ENCODE measurements around the gene NEUROG1. TPM values are rescaled to one million over a fixed set of nuclear protein-coding genes. Genes with fewer than 3 reads are reported as not detected.

NEUROG1 gene
- total RNA-seq, 2 donors from 2014 or later: not detected

DNA sequence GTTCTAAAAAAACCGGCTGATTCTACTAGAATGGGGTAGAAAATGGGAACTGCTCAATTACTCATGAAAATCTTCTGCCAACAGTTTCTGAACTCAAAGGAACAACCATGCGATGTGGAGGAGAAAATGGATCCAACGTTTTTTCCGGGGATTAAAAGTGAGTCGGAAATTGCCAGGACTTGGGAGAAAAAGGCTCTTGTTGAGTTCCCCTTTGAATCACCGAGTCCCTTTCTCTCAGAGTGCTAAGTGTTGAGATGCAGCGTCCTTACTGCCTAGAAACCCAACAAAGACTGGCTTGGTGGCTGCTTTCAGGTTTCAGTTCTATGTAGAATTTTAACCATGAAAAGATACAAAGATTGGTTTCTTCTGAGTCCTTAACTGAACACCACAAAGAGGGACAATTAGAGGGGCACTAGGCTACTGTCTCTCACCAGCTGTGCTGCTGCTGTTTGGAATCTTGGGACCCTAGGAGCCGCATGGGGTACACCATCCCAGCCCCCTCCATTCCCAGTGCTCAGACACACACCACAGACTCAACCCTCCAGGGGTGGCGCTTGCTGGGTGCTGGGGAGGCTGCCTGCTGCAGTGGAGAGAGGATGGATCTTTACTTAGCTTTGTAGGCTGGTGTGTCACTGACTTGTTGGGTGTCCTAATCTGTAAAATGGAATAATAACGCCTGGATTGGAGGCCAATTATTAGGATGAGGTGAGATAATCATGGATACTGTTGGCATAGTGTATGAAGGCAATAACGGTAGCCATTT lies 21.5 kb upstream of the NEUROG1 start:
- Histone ChIP-seq H3K27me3 (replicated peaks; ENCODE audit: insufficient read depth) (peaks cover 5% of the 10 kb centered on the region), H3K36me3 (no peaks in the 10 kb centered on the region), H3K4me1 (replicated peaks) (no peaks in the 10 kb centered on the region), H3K9me3 (no peaks in the 10 kb centered on the region), H3K4me3 (no peak overlapping the region), H3K27ac (no peak overlapping the region)
- WGBS: 81% methylated on average over 11 of the region's 11 CpGs
- TF ChIP-seq POLR2AphosphoS5 (IDR thresholded peaks at IDR 0.05) (no peak), CTCF (IDR thresholded peaks at IDR 0.05) (no peak), POLR2A (IDR thresholded peaks at IDR 0.05) (no peak)
- no peak for DNase-seq (ENCODE audit: low spot score)
- intact Hi-C loops (cut with DNase I): no loop called here

DNA sequence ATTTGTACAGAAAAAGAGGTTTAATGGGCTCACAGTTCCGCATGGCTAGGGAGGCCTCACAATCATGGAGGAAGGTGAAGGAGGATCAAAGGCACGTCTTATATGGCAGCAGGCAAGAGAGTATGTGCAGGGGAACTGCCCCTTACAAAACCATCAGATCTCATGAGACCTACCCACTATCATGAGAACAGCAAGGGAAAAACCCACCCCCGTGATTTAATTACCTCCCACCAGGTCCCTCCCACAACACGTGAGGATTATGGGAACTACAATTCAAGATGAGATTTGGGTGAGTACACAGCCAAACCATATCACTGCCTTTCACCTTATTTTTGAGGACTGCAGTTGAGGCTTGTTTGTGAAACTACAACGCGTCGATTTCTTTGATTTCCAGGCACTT lies 20.9 kb upstream of the NEUROG1 start:
- DNase-seq (ENCODE audit: low spot score): no peak
- H3K36me3 ChIP-seq: no peaks in the 10 kb centered on the region
- no peak overlapping the region for H3K27ac ChIP-seq
- H3K4me1 ChIP-seq (replicated peaks): no peaks in the 10 kb centered on the region
- H3K4me3 ChIP-seq: no peak overlapping the region
- WGBS: 72% methylated on average over 7 of the region's 7 CpGs
- intact Hi-C loops (cut with DNase I): no loop called here
- no peaks in the 10 kb centered on the region for H3K9me3 ChIP-seq
- TF ChIP-seq POLR2AphosphoS5 (IDR thresholded peaks at IDR 0.05) (no peak), POLR2A (IDR thresholded peaks at IDR 0.05) (no peak), CTCF (IDR thresholded peaks at IDR 0.05) (no peak)
- peaks cover 5% of the 10 kb centered on the region for H3K27me3 ChIP-seq (replicated peaks; ENCODE audit: insufficient read depth)

GRCh38 chr5:135555530-135555929 lies 19.8 kb upstream of the NEUROG1 start:
- H3K36me3 ChIP-seq: no peaks in the 10 kb centered on the region
- no peak for DNase-seq (ENCODE audit: low spot score)
- H3K27me3 ChIP-seq (replicated peaks; ENCODE audit: insufficient read depth): peaks cover 5% of the 10 kb centered on the region
- TF ChIP-seq POLR2AphosphoS5 (IDR thresholded peaks at IDR 0.05) (no peak), POLR2A (IDR thresholded peaks at IDR 0.05) (no peak), CTCF (IDR thresholded peaks at IDR 0.05) (no peak)
- H3K9me3 ChIP-seq: no peaks in the 10 kb centered on the region
- no peak overlapping the region for H3K27ac ChIP-seq
- WGBS: 96% methylated on average over 2 of the region's 2 CpGs
- intact Hi-C loops (cut with DNase I): no loop called here
- no peaks in the 10 kb centered on the region for H3K4me1 ChIP-seq (replicated peaks)
- H3K4me3 ChIP-seq: no peak overlapping the region

DNA sequence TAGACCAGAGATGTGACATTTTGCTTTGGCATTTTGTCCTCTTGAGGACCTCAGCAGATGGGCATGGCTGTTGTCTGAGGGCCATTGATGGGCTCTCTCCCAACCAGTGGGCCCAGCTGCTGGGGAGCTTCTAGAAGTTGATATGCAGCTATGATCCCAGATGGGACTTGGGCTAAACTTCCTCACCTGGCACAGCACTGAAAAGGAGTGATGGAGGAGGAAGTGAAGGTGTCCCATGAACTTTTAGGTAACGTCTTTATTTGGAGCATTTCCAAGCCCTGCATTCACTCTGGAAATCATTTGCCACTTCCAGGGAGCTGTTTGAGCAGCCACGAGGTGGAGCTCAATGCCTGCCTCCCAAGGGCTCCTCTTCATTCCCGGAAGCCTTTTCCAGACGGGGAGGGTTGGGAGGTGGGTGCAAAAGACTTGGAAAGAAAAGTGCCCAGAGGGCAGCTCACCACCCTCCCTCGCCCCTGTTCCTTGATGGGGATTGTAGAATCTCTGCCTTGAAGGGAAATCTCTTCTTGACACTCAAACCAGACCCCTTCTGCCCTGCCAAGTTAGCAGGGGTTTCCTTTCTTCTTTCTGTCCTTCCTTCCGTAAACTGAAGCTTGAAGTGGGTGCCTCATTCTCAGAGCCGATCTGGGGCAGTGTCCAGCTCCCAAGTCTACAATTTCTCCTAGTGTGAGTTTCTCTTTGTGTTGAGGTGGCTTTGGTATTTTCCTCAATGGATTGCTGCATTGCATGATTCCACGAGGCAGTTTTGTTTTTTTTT lies 18.1 kb upstream of the NEUROG1 start:
- TF ChIP-seq CTCF (IDR thresholded peaks at IDR 0.05): peak in 2 of 4 experiments; percentile 6 to 16
- TF ChIP-seq POLR2AphosphoS5 (IDR thresholded peaks at IDR 0.05): no peak
- H3K9me3 ChIP-seq: no peaks in the 10 kb centered on the region
- H3K27me3 ChIP-seq (replicated peaks; ENCODE audit: insufficient read depth): peaks cover 3% of the 10 kb centered on the region
- intact Hi-C loops (cut with DNase I): loop anchor here (1.0 kb wide), 1 partner anchor 88 kb away; no protein-coding TSS in a partner anchor
- H3K4me3 ChIP-seq: no peak overlapping the region
- no peak overlapping the region for H3K27ac ChIP-seq
- no peaks in the 10 kb centered on the region for H3K4me1 ChIP-seq (replicated peaks)
- DNase-seq (ENCODE audit: low spot score): no peak
- no peaks in the 10 kb centered on the region for H3K36me3 ChIP-seq
- 16% methylated on average over 8 of the region's 8 CpGs for WGBS
